ENCODE data around the gene RGL1.

DNA sequence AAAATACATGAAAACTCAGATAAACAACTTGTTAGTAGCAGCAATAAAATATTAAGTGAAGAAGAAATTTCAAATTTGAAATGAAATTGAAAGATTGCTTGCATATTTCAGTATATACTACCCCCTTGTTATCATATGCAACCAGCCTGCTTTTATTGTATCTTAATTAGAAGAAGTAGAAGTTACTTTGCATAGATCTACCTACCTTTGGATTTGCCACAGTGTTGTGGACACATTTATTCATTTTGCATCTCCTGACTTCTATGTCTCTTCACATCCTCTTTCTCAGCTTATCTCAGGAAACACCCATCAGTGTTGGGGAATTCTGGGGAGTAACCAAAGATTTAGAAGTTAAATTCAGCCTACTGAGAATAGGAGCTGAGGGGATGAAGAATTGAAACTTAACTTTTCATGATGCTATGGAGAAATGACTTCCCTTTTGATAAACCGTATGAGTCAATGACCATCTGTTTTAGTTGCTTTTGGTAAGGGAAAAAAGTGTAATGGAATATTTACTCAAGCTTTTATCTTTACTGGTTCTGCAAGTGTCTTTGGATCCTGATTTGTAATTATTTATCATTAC lies 96.9 kb downstream of the RGL1 start:
- TF ChIP-seq, protein P1, sequence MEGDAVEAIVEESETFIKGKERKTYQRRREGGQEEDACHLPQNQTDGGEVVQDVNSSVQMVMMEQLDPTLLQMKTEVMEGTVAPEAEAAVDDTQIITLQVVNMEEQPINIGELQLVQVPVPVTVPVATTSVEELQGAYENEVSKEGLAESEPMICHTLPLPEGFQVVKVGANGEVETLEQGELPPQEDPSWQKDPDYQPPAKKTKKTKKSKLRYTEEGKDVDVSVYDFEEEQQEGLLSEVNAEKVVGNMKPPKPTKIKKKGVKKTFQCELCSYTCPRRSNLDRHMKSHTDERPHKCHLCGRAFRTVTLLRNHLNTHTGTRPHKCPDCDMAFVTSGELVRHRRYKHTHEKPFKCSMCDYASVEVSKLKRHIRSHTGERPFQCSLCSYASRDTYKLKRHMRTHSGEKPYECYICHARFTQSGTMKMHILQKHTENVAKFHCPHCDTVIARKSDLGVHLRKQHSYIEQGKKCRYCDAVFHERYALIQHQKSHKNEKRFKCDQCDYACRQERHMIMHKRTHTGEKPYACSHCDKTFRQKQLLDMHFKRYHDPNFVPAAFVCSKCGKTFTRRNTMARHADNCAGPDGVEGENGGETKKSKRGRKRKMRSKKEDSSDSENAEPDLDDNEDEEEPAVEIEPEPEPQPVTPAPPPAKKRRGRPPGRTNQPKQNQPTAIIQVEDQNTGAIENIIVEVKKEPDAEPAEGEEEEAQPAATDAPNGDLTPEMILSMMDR (IDR thresholded peaks at IDR 0.05; ENCODE audit: low read length) = no peak
- no peak for TF ChIP-seq EZH2 (optimal IDR thresholded peaks at IDR 0.05; ENCODE audit: low read depth, low read length)

Measured in MM.1S (cell line).